Measurements from ENCODE around the gene ADAM10. TPM values are rescaled to one million over a fixed set of nuclear protein-coding genes. Genes with fewer than 3 reads are reported as not detected.

The ADAM10 gene
- total and polyA plus RNA-seq, 2 of the 8 experiments (the other 6 are each of a cell fraction or from before 2014, with no cell fraction given): 46.5 to 163 TPM

DNA sequence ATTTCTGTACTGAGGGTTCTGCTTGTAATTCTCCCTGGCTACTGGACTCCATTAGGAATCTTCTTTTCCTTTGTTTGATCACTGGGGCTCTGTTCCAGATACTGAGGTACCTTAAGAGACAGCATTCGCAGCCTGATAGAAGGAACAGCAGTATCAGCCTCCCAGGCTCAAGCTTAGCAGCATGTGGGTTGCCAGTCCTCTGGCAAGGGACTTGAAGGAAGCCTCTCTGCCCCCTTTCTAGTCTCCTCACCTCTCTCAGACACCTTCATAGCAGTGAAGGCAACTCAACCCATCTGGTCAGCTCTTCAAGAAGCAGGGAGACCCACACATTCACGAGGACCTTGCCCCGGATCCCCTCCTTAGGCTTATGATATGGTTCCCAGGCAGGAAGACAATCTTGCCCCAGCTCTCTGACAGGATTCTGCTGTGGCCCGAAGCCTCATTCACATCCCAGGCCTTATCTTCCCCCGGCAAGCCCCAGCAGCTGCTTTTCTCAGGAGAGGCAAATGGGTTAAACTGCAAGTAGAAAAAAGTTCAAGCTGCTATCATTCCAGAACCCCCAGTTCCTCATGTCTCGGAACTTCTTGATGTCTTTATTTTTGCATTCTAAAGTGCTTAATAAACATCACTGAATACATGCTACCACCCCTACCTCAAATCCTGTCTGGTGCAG lies 164.6 kb downstream of the ADAM10 start:
- POLR2A ChIA-PET (ENCODE audit: partially characterized antibody): no interaction called here
- TF ChIP-seq HDAC6 (IDR thresholded peaks at IDR 0.05; ENCODE audit: low read depth, low read length): no peak
- Histone ChIP-seq H2AK5ac (ENCODE audit: low read depth, low read length) (no peak overlapping the region), H2AFZ (ENCODE audit: low read length) (no peak overlapping the region), H3K4me1 (replicated peaks in 1 of 4; ENCODE audit: control insufficient read depth in 3 of 4, insufficient read depth in 4 of 4, low read length in 3 of 4) (no peaks in the 10 kb centered on the region), H3K79me2 (ENCODE audit: control insufficient read depth in 1 of 2, insufficient read depth in 2 of 2, low read length in 2 of 2) (no peaks in the 10 kb centered on the region), H3K4me2 (ENCODE audit: insufficient read depth in 1 of 2, low read depth in 2 of 2, low read length in 2 of 2) (no peak overlapping the region), H2BK12ac (ENCODE audit: low read depth, low read length) (no peak overlapping the region), H3K9ac (replicated peaks in 1 of 4; ENCODE audit: extremely low read depth in 1 of 4, low read depth in 3 of 4, low read length in 3 of 4) (no peak overlapping the region), H3K23me2 (ENCODE audit: low read depth, low read length) (no peaks in the 10 kb centered on the region), H4K20me1 (replicated peaks in 1 of 2; ENCODE audit: control insufficient read depth in 1 of 2, insufficient read depth in 2 of 2, low read length in 2 of 2) (no peaks in the 10 kb centered on the region), H4K8ac (ENCODE audit: extremely low read depth, insufficient read depth, low read length) (no peak overlapping the region), H3K27me3 (replicated peaks in 1 of 4; ENCODE audit: control insufficient read depth in 3 of 4, extremely low read depth in 1 of 4, insufficient read depth in 3 of 4, low read length in 3 of 4) (no peaks in the 10 kb centered on the region; a peak in 1 of 7 replicates), H3K18ac (ENCODE audit: extremely low read depth, low read length) (no peak overlapping the region), H3K36me3 (ENCODE audit: control insufficient read depth in 2 of 4, insufficient read depth in 4 of 4, low read length in 3 of 4) (no peaks in the 10 kb centered on the region), H3K79me1 (ENCODE audit: low read depth, low read length) (no peaks in the 10 kb centered on the region), H3K9me3 (ENCODE audit: insufficient read depth in 2 of 2, low read depth in 1 of 2, low read length in 1 of 2) (peaks cover 0 to 2% of the 10 kb centered on the region in 2 experiments; a peak in 1 of 4 replicates), H3K4me3 (ENCODE audit: extremely low read depth in 1 of 4, insufficient read depth in 2 of 4, low read depth in 3 of 4, low read length in 4 of 4) (no peak overlapping the region), H3K27ac (ENCODE audit: low read depth, low read length) (no peak overlapping the region), H3K4ac (replicated peaks; ENCODE audit: insufficient read length, low read depth, low read length) (no peak overlapping the region), H4K91ac (replicated peaks; ENCODE audit: insufficient read length, low read length) (no peak overlapping the region), H2BK15ac (ENCODE audit: low read length) (no peak overlapping the region), H2BK20ac (ENCODE audit: low read length) (no peak overlapping the region), H3K56ac (replicated peaks; ENCODE audit: insufficient read length, low read depth, low read length) (no peak overlapping the region), H2BK5ac (ENCODE audit: low read depth, low read length) (no peak overlapping the region), H4K5ac (ENCODE audit: insufficient read length, low read depth, low read length) (no peak overlapping the region), H3K23ac (ENCODE audit: insufficient read length) (no peak overlapping the region), H3K14ac (ENCODE audit: insufficient read length) (no peak overlapping the region), H2BK120ac (replicated peaks; ENCODE audit: low read depth, low read length) (no peak overlapping the region)
- DNase-seq (ENCODE audit: low read depth in 1 of 2, low spot score in 2 of 2) (no peak), FAIRE-seq (no peak)
- 72% methylated on average over 4 of the region's 6 CpGs; no CpG with 5 or more reads in 1 of the 2 experiments for WGBS, 2 experiments (ENCODE audit: extremely low coverage in 1 of 2, insufficient coverage in 1 of 2, insufficient read length in 1 of 2, insufficient replicate concordance in 2 of 2, low coverage in 1 of 2, low lambda C conversion rate in 2 of 2, missing lambda C conversion rate in 1 of 2)
- CTCF ChIA-PET (ENCODE audit: partially characterized antibody): interaction anchor here (0.5 to 1.8 kb wide), 6 partner anchors 53 to 1906 kb away, joined by 3 to 4 read pairs (median 3); no protein-coding TSS in a partner anchor

Data from H1 (cell line).